Karpas-422 (cell line): Measurements from ENCODE around the gene MGMT. TPM values are rescaled to one million over a fixed set of nuclear protein-coding genes. Genes with fewer than 3 reads are reported as not detected.

Source experiments
- DNase-seq: peaks from one replicate; pipeline ENCODE4 v3.0.0-alpha.2; 2015
- H2AFZ ChIP-seq: fragments of 200-600 bp; sonication (generic); 2 replicates; pipeline ENCODE4 v1.6.1; 2014; ENCODE audit warnings: antibody characterized with exemption, low read length, mixed read lengths
- H3K27ac ChIP-seq: fragments of 200-600 bp; sonication (generic); 2 replicates; pipeline ENCODE4 v1.5.1; 2014; ENCODE audit warnings: mild to moderate bottlenecking, low read length, moderate library complexity
- H3K27me3 ChIP-seq: fragments of 200-600 bp; sonication (generic); 2 replicates; pipeline ENCODE4 v1.6.1; 2014; ENCODE audit warnings: low read length, mixed read lengths
- H3K36me3 ChIP-seq: fragments of 200-600 bp; sonication (generic); 2 replicates; pipeline ENCODE4 v1.6.1; 2014; ENCODE audit warnings: low read length, mixed read lengths; ENCODE audit not compliant: insufficient read depth
- H3K4me1 ChIP-seq: fragments of 200-600 bp; sonication (generic); 2 replicates; pipeline ENCODE4 v1.6.1; 2014; ENCODE audit warnings: mild to moderate bottlenecking, low read length, mixed read lengths
- H3K4me2 ChIP-seq: fragments of 200-600 bp; sonication (generic); 2 replicates; pipeline ENCODE4 v1.6.1; 2014; ENCODE audit warnings: low read length, low read depth, mild to moderate bottlenecking; ENCODE audit not compliant: poor library complexity, severe bottlenecking
- H3K4me3 ChIP-seq: fragments of 200-600 bp; sonication (generic); 2 replicates; pipeline ENCODE4 v1.5.1; 2014; ENCODE audit warnings: mild to moderate bottlenecking, antibody characterized with exemption, low read length, mixed read lengths
- H3K79me2 ChIP-seq: fragments of 200-600 bp; sonication (generic); 2 replicates; pipeline ENCODE4 v1.6.1; 2014; ENCODE audit warnings: mild to moderate bottlenecking, low read length, mixed read lengths
- H3K9ac ChIP-seq: fragments of 200-600 bp; sonication (generic); 2 replicates; pipeline ENCODE4 v1.6.0; 2014; ENCODE audit warnings: low read length
- H3K9me2 ChIP-seq: fragments of 200-600 bp; sonication (generic), shearing (Covaris generic); replicated peaks from 2 replicates; pipeline ENCODE4 v1.6.0; 2014; ENCODE audit warnings: mild to moderate bottlenecking, low read length, moderate library complexity; ENCODE audit not compliant: insufficient read depth
- H3K9me3 ChIP-seq: fragments of 300-700, 200-600 bp; sonication (generic); 2 replicates; pipeline ENCODE4 v1.6.1; 2014; ENCODE audit warnings: low read length, mixed read lengths
- H4K20me1 ChIP-seq: fragments of 200-600 bp; sonication (generic); 2 replicates; pipeline ENCODE4 v1.6.1; 2014; ENCODE audit warnings: mild to moderate bottlenecking, antibody characterized with exemption, low read length, low read depth; ENCODE audit not compliant: insufficient read depth
- total RNA-seq: library from RNA; depleted of rRNA; stranded (reverse); fragments of >200 nt; shearing (Covaris generic); gene quantifications from 2 replicates; pipeline ENCODE4 v1.2.3, GENCODE V29; 2014; ENCODE audit warnings: low replicate concordance

The MGMT gene
- total RNA-seq, 1 experiment from 2014 or later: 22.5 TPM

- no peak overlapping the region for H3K27ac ChIP-seq
- no peak for DNase-seq
- no peaks in the 10 kb centered on the region for H3K27me3 ChIP-seq
- no peak overlapping the region for H3K4me2 ChIP-seq
- no peaks in the 10 kb centered on the region for H3K36me3 ChIP-seq
- H3K9me2 ChIP-seq: no peaks in the 10 kb centered on the region
- H3K4me3 ChIP-seq: no peak overlapping the region
- H3K9me3 ChIP-seq: peaks cover 39% of the 10 kb centered on the region
- no peak overlapping the region for H3K9ac ChIP-seq
- H4K20me1 ChIP-seq: no peaks in the 10 kb centered on the region
- no peaks in the 10 kb centered on the region for H3K79me2 ChIP-seq
- H3K4me1 ChIP-seq: no peaks in the 10 kb centered on the region
- H2AFZ ChIP-seq: no peak overlapping the region
These were observed 122.5 kb downstream of the MGMT start for GRCh38 chr10:129589546-129589945.

- no peak overlapping the region for H3K9ac ChIP-seq
- H3K4me2 ChIP-seq: no peak overlapping the region
- H4K20me1 ChIP-seq: no peaks in the 10 kb centered on the region
- H3K27ac ChIP-seq: no peak overlapping the region
- H3K9me3 ChIP-seq: peaks cover 29% of the 10 kb centered on the region
- DNase-seq: peak; percentile 19
- no peak overlapping the region for H2AFZ ChIP-seq
- H3K9me2 ChIP-seq: no peaks in the 10 kb centered on the region
- H3K27me3 ChIP-seq: no peaks in the 10 kb centered on the region
- H3K4me1 ChIP-seq: no peaks in the 10 kb centered on the region
- no peak overlapping the region for H3K4me3 ChIP-seq
- no peaks in the 10 kb centered on the region for H3K36me3 ChIP-seq
- H3K79me2 ChIP-seq: no peaks in the 10 kb centered on the region
These were observed 126.9 kb downstream of the MGMT start for GRCh38 chr10:129593953-129594352.

- no peak overlapping the region for H3K4me3 ChIP-seq
- H3K9me3 ChIP-seq: peaks cover 25% of the 10 kb centered on the region
- H3K9me2 ChIP-seq: no peaks in the 10 kb centered on the region
- H3K27me3 ChIP-seq: no peaks in the 10 kb centered on the region
- H4K20me1 ChIP-seq: no peaks in the 10 kb centered on the region
- H3K79me2 ChIP-seq: no peaks in the 10 kb centered on the region
- H3K4me2 ChIP-seq: no peak overlapping the region
- DNase-seq: peak; percentile 5
- H2AFZ ChIP-seq: no peak overlapping the region
- no peaks in the 10 kb centered on the region for H3K36me3 ChIP-seq
- no peaks in the 10 kb centered on the region for H3K4me1 ChIP-seq
- H3K27ac ChIP-seq: no peak overlapping the region
- H3K9ac ChIP-seq: no peak overlapping the region
These were observed 127.8 kb downstream of the MGMT start for GRCh38 chr10:129594811-129595210.

GRCh38 chr10:129598413-129598812 lies 131.4 kb downstream of the MGMT start:
- DNase-seq: no peak
- H3K4me2 ChIP-seq: no peak overlapping the region
- no peaks in the 10 kb centered on the region for H3K4me1 ChIP-seq
- H3K4me3 ChIP-seq: no peak overlapping the region
- no peaks in the 10 kb centered on the region for H3K79me2 ChIP-seq
- H3K27ac ChIP-seq: no peak overlapping the region
- H3K9me3 ChIP-seq: peaks cover 11% of the 10 kb centered on the region; the same call in 1 of the 2 replicates
- H3K9me2 ChIP-seq: no peaks in the 10 kb centered on the region
- no peaks in the 10 kb centered on the region for H3K36me3 ChIP-seq
- no peaks in the 10 kb centered on the region for H4K20me1 ChIP-seq
- no peak overlapping the region for H3K9ac ChIP-seq
- no peaks in the 10 kb centered on the region for H3K27me3 ChIP-seq
- H2AFZ ChIP-seq: no peak overlapping the region

GRCh38 chr10:129599160-129599559 lies 132.1 kb downstream of the MGMT start:
- no peak for DNase-seq
- no peaks in the 10 kb centered on the region for H3K36me3 ChIP-seq
- no peaks in the 10 kb centered on the region for H3K9me2 ChIP-seq
- no peaks in the 10 kb centered on the region for H4K20me1 ChIP-seq
- H3K4me3 ChIP-seq: no peak overlapping the region
- no peaks in the 10 kb centered on the region for H3K79me2 ChIP-seq
- no peak overlapping the region for H2AFZ ChIP-seq
- no peak overlapping the region for H3K27ac ChIP-seq
- H3K4me2 ChIP-seq: no peak overlapping the region
- H3K27me3 ChIP-seq: no peaks in the 10 kb centered on the region
- 0 out of 2 replicates have a peak, but pooled peaks cover 11% of the 10 kb centered on the region for H3K9me3 ChIP-seq
- no peaks in the 10 kb centered on the region for H3K4me1 ChIP-seq
- no peak overlapping the region for H3K9ac ChIP-seq

GRCh38 chr10:129601737-129602136 lies 134.7 kb downstream of the MGMT start:
- H3K9me3 ChIP-seq: no peaks in the 10 kb centered on the region
- H3K27ac ChIP-seq: no peak overlapping the region
- H3K4me3 ChIP-seq: no peak overlapping the region
- no peak overlapping the region for H2AFZ ChIP-seq
- no peak for DNase-seq
- H3K9me2 ChIP-seq: no peaks in the 10 kb centered on the region
- no peaks in the 10 kb centered on the region for H3K27me3 ChIP-seq
- peaks cover 5% of the 10 kb centered on the region for H3K4me1 ChIP-seq
- no peak overlapping the region for H3K9ac ChIP-seq
- no peaks in the 10 kb centered on the region for H3K79me2 ChIP-seq
- no peaks in the 10 kb centered on the region for H4K20me1 ChIP-seq
- H3K4me2 ChIP-seq: no peak overlapping the region
- H3K36me3 ChIP-seq: no peaks in the 10 kb centered on the region

- Histone ChIP-seq H3K9ac (no peak overlapping the region), H3K79me2 (no peaks in the 10 kb centered on the region), H4K20me1 (no peaks in the 10 kb centered on the region), H3K4me3 (no peak overlapping the region), H3K4me2 (no peak overlapping the region), H2AFZ (no peak overlapping the region), H3K36me3 (no peaks in the 10 kb centered on the region), H3K9me2 (no peaks in the 10 kb centered on the region), H3K27ac (no peak overlapping the region), H3K9me3 (no peaks in the 10 kb centered on the region), H3K27me3 (no peaks in the 10 kb centered on the region), H3K4me1 (peaks cover 5% of the 10 kb centered on the region)
- no peak for DNase-seq
These were observed 136.0 kb downstream of the MGMT start for GRCh38 chr10:129602938-129603535.

- H3K27me3 ChIP-seq: no peaks in the 10 kb centered on the region
- no peaks in the 10 kb centered on the region for H4K20me1 ChIP-seq
- DNase-seq: peak; percentile 5
- H3K4me2 ChIP-seq: no peak overlapping the region
- no peak overlapping the region for H2AFZ ChIP-seq
- peaks cover 5% of the 10 kb centered on the region for H3K4me1 ChIP-seq
- no peak overlapping the region for H3K27ac ChIP-seq
- H3K9me3 ChIP-seq: no peaks in the 10 kb centered on the region
- H3K9me2 ChIP-seq: no peaks in the 10 kb centered on the region
- H3K9ac ChIP-seq: no peak overlapping the region
- no peak overlapping the region for H3K4me3 ChIP-seq
- no peaks in the 10 kb centered on the region for H3K36me3 ChIP-seq
- H3K79me2 ChIP-seq: no peaks in the 10 kb centered on the region
These were observed 137.4 kb downstream of the MGMT start for GRCh38 chr10:129604333-129605032.
